ENCODE data around the gene PSMC6.

GRCh38 chr14:52733824-52734223 lies 26.8 kb downstream of the PSMC6 start:
- TF ChIP-seq POLR2AphosphoS5 (IDR thresholded peaks at IDR 0.05; ENCODE audit: borderline replicate concordance, low read depth, low read length) (no peak), EZH2 (IDR thresholded peaks at IDR 0.05) (no peak), FOXP2 (optimal IDR thresholded peaks at IDR 0.05; ENCODE audit: control extremely low read depth, extremely low read length, insufficient read depth) (no peak)
